GM03348 (cell line): ENCODE results near the gene RPS4Y2.

Experiments used
- DNase-seq: peaks from one replicate; pipeline ENCODE4 v3.0.0; 2012; ENCODE audit warnings: low spot score

The RPS4Y2 gene

DNA sequence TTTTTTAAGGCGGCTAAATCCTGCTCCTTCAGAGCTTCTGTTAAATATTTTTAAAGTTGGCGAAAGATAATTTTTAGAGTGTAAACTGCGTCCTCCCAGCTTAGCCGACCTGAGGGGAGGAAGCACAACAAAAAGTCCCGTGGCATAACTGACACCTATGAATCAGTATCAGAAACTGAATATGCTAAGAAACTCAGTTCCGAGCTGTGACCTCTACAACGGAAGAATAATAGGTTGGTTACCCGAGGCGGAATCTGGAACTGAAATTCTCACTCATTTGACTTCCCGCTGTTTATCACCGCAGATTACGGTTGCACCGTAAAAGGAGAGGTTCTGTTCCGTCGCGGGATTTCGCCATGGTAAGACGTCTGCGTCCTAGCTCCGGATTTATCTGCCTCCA lies at the start of gene RPS4Y2:
Gene RPS4Y2, plus strand, starts transcription at position 301 of the 400 bp plus-strand sequence. Its CDS starts 56 bp downstream, at position 357.
- DNase-seq: no peak

DNA sequence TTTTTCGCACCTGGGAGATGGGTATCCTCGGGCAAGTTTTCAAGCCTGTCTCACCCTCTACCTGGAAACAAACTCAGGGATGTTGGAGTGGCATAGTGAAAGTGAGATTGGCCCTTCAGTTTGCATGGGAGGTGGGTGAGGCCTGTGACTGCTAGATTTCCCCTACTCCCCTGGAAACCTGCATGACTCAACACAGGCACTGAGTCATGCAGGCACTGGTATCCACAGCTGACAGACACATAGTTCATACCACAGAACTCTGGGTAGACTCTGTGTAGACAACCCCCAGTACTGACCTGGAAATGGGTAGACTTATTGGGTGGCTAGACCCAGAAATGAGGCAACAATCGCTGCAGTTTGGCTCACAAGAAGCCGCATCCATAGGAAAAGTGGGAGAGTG lies 41.5 kb upstream of the RPS4Y2 start:
- no peak for DNase-seq

DNA sequence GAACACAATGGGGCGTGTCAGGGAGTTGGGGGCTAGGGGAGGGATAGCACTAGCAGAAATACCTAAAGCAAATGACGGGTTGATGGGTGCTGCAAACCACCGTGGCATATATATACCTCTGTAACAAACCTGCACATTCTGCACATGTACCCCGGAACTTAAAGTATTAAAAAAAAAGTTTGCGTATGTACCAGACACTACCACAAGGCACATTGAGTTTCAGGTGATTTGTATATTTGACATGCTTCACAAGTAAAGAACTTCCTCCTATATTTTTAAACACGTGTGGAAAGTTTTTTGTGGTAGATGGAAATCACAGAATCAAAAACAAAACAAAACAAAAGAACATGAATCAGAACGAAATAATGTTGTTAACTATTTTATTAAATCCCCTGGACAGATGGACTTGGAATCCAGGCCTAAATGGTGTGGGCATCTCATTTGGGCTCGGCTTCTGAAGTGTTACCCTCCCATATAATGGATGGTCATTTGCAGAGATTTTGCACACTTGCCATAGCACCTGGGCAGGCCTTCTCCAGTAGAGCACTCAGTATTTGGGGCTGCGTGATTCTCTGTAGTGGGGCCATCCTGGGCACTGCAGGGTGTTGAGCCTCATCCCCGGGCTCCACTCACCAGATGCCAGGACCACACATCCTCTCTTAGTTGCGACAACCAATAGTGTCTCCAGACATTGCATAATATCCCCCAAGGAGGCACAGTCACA lies 29.6 kb upstream of the RPS4Y2 start:
- DNase-seq: no peak

DNA sequence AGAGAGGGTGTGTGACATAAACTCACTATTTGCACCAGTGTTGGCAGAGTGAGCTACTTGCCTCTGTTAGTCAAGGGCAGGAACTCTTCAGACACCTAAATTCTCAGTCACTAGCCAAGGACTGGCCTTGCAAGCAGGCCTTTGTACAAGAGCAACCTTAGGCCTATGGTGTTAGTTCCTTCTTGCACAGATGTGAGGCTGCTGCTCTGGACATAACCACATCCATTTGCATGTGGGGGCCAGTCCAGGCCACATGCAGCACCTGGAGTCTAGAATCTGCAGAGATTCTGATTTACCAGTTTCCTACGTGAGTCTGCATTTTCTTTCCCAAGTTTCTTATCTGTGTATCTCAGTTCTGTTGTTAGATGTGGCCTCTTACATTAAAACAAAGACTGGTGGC lies 20.7 kb upstream of the RPS4Y2 start:
- no peak for DNase-seq

DNA sequence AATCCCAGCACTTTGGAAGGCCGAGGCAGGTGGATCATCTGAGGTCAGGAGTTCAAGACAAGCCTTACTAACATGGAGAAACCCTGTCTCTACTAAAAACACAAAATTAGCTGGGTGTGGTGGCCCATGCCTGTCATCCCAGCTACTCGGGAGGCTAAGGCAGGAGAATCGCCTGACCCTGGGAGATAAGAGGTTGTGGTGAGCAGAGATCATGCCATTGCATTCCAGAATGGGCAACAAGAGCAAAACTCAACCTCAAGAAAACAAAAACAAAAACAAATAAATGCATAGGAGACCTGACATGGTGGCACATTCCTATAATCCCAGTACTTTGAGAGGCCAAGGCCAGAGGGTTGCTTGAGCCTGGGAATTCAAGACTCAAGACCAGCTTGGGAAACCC lies 16.1 kb upstream of the RPS4Y2 start:
- DNase-seq: no peak

GRCh38 chrY:20740609-20741008 lies 15.3 kb upstream of the RPS4Y2 start:
- DNase-seq: peak; percentile 19

- DNase-seq: no peak
These were observed 10.8 kb upstream of the RPS4Y2 start for GRCh38 chrY:20745060-20745459.

DNA sequence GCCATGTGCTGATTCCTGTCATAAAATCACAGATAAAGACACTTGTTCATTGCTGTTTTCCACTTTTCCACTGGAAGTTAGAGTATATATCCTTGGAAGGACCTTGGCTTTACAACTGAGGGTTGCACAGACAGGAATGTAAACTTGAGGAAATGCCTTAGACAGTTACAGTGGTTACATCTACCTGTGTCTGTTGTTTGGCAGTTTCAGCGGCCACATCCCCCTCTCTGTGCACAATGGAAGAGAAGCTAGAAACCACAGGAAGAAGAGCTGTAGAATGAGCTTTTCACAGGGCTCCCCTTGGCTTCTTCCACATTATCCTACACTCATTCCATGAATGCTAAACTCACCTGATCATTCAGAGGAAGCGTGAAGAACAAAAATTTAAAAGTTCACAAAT lies 9.0 kb upstream of the RPS4Y2 start:
- no peak for DNase-seq

- no peak for DNase-seq
These were observed 8.0 kb downstream of the RPS4Y2 start for GRCh38 chrY:20763869-20764268.

DNA sequence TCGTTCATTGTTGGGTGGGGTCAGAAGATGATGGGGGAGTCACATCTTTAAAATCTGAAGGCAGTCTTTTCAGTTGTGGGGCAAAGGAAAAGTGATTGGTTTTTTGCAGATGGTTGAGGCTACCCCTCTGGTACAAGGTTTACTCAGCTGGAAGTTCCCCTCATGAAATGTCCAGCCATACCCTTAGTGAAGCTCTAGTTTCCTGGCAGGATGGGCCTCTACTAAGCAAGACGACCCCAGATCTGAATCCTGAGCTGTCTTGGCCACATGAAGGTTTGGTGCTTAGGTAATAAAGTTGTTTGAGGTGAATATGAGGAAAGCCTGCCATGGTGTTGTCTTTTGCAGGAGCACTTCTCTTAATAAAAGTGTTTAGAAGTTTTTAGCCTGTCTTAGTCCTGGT lies 9.2 kb downstream of the RPS4Y2 start:
- DNase-seq: no peak

DNA sequence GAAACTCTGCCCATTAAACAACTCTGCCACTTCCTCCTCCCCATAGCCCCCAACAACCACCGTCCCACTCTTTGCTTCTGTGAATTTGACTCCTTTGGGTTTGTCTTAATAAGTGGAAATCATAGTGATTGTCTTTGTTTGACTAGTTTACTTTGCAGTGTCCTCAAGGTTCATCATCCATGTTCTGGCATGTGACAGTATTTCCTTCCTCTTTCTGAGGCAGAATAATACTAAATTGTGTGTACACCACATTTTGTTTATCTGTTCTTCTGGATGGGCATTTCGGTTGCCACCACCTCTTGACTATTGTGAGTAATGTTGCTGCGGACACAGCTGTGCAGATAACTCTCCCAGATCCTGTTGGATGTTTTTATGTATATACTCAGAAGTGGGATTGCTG lies 14.8 kb downstream of the RPS4Y2 start:
- no peak for DNase-seq

DNA sequence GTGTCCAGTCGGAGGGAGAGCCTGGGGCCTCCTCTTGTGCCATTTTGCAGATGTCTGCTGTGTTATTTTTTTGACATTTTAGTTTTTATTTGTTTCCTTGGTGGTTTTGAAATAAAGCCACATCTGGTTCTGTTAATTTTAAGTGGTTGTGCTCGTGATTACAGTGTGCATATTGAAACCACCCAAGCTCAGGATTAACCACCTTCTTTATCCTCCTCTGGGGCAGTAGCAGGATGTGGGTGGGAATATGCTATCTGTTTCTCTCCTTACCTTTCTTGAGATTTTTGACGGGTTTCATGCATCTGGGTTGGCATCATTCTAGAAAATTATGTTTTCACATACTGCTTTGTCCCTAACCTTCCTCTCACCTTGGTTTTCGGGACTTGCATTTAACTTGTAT lies 20.2 kb downstream of the RPS4Y2 start:
- DNase-seq: no peak

DNA sequence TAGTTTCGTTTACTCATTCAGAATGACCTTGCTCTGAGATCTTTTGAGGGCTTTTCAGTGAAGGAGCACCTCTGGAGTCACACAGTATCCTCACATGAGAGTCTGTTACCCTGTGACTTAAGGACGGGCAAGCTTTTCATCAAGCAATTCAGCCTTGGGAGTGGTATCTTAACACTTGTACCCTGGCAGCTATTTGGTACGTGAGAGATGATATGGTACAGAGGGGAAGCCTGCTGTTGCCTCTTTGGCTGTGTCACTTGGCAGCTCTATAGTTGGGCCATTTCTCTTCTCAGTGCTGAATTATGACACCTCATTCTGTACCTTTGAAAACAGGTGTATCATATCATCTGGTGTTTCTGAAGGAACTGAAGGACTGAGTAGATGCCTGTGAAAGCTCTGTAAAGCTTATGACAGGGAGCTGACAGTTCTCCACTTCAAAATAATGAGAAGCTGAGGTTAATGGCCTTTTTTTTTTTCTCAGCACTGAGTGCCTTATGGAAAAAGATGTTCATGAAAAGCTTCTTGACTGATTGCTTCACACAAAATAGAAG lies 24.3 kb downstream of the RPS4Y2 start:
- DNase-seq: no peak

GRCh38 chrY:20780776-20781175 lies 24.9 kb downstream of the RPS4Y2 start:
- DNase-seq: no peak

GRCh38 chrY:20781408-20781807 lies 25.5 kb downstream of the RPS4Y2 start:
- no peak for DNase-seq

GRCh38 chrY:20784965-20785364 lies 29.1 kb downstream of the RPS4Y2 start:
- no peak for DNase-seq

GRCh38 chrY:20787076-20787475 lies 31.2 kb downstream of the RPS4Y2 start:
- no peak for DNase-seq

GRCh38 chrY:20798351-20799049 lies 42.6 kb downstream of the RPS4Y2 start:
- no peak for DNase-seq

GRCh38 chrY:20802659-20803058 lies 46.8 kb downstream of the RPS4Y2 start:
- no peak for DNase-seq

- no peak for DNase-seq
These were observed 50.3 kb downstream of the RPS4Y2 start for GRCh38 chrY:20806243-20806642.

- DNase-seq: no peak
These were observed 57.6 kb downstream of the RPS4Y2 start for GRCh38 chrY:20813459-20813858.

GRCh38 chrY:20814794-20815193 lies 58.9 kb downstream of the RPS4Y2 start:
- no peak for DNase-seq

DNA sequence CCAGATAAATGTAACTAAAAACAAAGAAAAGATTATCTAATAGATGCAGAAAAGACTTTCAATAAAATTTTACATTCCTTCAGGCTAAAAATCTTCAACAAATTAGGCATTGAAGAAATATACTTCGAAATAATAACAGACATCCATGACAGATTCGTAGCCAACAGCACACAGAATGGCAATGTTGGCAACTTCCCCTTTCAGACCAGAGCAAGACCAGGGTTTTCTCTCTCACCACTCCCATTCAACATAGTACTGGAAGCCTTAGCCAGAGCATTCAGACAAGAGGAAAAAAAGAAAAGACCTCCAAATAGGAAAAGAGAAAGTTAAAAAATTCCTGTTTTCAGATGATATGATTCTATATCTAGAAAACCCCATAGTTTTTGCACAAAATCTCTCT lies 61.2 kb downstream of the RPS4Y2 start:
- DNase-seq: no peak
